NCI-H2171 (cell line): ENCODE results near the gene COL15A1.

ENCODE experiments used
- DNase-seq: peaks from one replicate; lab custom pipeline; 2025; lab: John Stamatoyannopoulos, UW

The COL15A1 gene

GRCh38 chr9:98916660-98917059, 27.0 kb upstream of the COL15A1 start:
- DNase-seq: no peak

- DNase-seq: no peak
These were observed 25.8 kb upstream of the COL15A1 start for GRCh38 chr9:98917746-98918487.

- no peak for DNase-seq
These were observed 22.0 kb upstream of the COL15A1 start for GRCh38 chr9:98921732-98922131.

- no peak for DNase-seq
These were observed 20.8 kb upstream of the COL15A1 start for GRCh38 chr9:98922721-98923435.

GRCh38 chr9:98923451-98924123, 20.1 kb upstream of the COL15A1 start:
- no peak for DNase-seq

- no peak for DNase-seq
These were observed 18.5 kb upstream of the COL15A1 start for GRCh38 chr9:98924946-98925820.

- DNase-seq: no peak
These were observed 17.8 kb upstream of the COL15A1 start for GRCh38 chr9:98925956-98926355.

GRCh38 chr9:98927724-98928123, 16.0 kb upstream of the COL15A1 start:
- DNase-seq: no peak

GRCh38 chr9:98929071-98929470, 14.6 kb upstream of the COL15A1 start:
- DNase-seq: no peak

- no peak for DNase-seq
These were observed 13.8 kb upstream of the COL15A1 start for GRCh38 chr9:98929895-98930341.

- DNase-seq: no peak
These were observed 12.9 kb upstream of the COL15A1 start for GRCh38 chr9:98930792-98931191.

- DNase-seq: no peak
These were observed 11.9 kb upstream of the COL15A1 start for GRCh38 chr9:98931600-98932389.

GRCh38 chr9:98933185-98933584, 10.5 kb upstream of the COL15A1 start:
- no peak for DNase-seq

GRCh38 chr9:98933890-98934289, 9.8 kb upstream of the COL15A1 start:
- DNase-seq: no peak

GRCh38 chr9:98935071-98935505, 8.6 kb upstream of the COL15A1 start:
- no peak for DNase-seq

GRCh38 chr9:98940276-98940675, 3.4 kb upstream of the COL15A1 start:
- DNase-seq: no peak

- DNase-seq: no peak
These were observed 1.7 kb upstream of the COL15A1 start for GRCh38 chr9:98941946-98942523.

GRCh38 chr9:98942906-98943681, 613 bp upstream of the COL15A1 start:
- no peak for DNase-seq

GRCh38 chr9:98944057-98944733, 488 bp downstream of the COL15A1 start:
- DNase-seq: peak; percentile 24
